Smooth muscle cell of bladder (primary cell): ENCODE measurements around the gene CDC37L1. TPM values are rescaled to one million over a fixed set of nuclear protein-coding genes. Genes with fewer than 3 reads are reported as not detected.

Experiments
- total RNA-seq: library from RNA; depleted of rRNA; stranded (reverse); fragments of >200 nt; gene quantifications from 2 replicates; pipeline ENCODE4 v1.2.3, GENCODE V29; 2014

Gene CDC37L1
- 15.8 and 19.2 TPM in 2 replicates for total RNA-seq

GRCh38 chr9:4679268-4680172 lies at the start of gene CDC37L1:
Gene CDC37L1, plus strand, starts transcription at chr9:4679569. Its CDS starts 199 bp downstream, at chr9:4679768.

GRCh38 chr9:4662108-4662988 lies 17.0 kb upstream of the CDC37L1 start, which contains the start of gene PLPP6:
Gene PLPP6, plus strand, starts transcription at chr9:4662294. Its CDS starts 82 bp downstream, at chr9:4662376.

GRCh38 chr9:4666042-4666699 lies 13.2 kb upstream of the CDC37L1 start, which contains the start of gene SPATA6L:
Gene SPATA6L, minus strand, starts transcription at chr9:4666480. Its CDS starts 230 bp downstream, at chr9:4666250.

GRCh38 chr9:4740638-4741364 lies 61.4 kb downstream of the CDC37L1 start, which contains the start of gene AK3:
Gene AK3, minus strand, starts transcription at chr9:4741202. Its CDS starts 115 bp downstream, at chr9:4741087.

Other genes starting within 250 kb of the CDC37L1 start
- gene SLC1A1, start 189.1 kb upstream of the CDC37L1 start, total RNA-seq, result 36.4 and 44.4 TPM in 2 replicates
- 5.5 and 7.0 TPM in 2 replicates for gene PLPP6, start 17.3 kb upstream of the CDC37L1 start, total RNA-seq
- gene SPATA6L, start 13.1 kb upstream of the CDC37L1 start, total RNA-seq, result 0.28 and 0.43 TPM in 2 replicates
- gene AK3, start 61.6 kb downstream of the CDC37L1 start, total RNA-seq, result 73.1 and 92.2 TPM in 2 replicates
- gene RCL1, start 113.4 kb downstream of the CDC37L1 start, total RNA-seq, result 9.1 and 9.4 TPM in 2 replicates